NCI-H2171 treated with DMSO at 0.1 percent for 48 hours (cell line): ENCODE measurements around the gene ACP1.
"Not testable (repeated sequence)": the region's sequence is repeated elsewhere in the genome, so short reads cannot be mapped to it uniquely, and the experiment has no call there.

Source experiments
- DNase-seq: peaks from one replicate; lab custom pipeline; 2025; lab: John Stamatoyannopoulos, UW

ACP1 gene

DNA sequence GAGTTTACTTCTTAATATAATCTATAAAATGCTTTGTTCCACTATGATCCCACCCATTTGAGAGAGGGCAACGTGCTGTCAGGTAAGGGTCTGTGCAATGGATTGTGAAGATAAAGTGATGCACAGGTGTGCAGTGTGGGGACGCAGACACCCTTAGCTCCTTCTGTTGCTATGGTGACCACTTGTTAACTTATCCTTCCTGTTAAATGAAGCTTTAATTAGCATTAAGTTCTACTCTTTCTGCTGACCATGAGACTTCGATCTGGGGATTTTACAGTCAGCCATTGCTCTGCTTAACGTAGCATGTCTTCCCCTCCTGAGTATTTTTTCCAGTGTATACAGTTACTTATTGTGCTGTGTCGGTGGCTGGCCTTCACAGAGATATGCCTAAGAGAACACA, 46.2 kb downstream of the ACP1 start:
- no peak for DNase-seq

GRCh38 chr2:313991-314390, 49.2 kb downstream of the ACP1 start:
- DNase-seq, result no peak

GRCh38 chr2:314561-315336, 50.0 kb downstream of the ACP1 start:
- no peak for DNase-seq

- not testable (repeated sequence) for DNase-seq
Measured at GRCh38 chr2:315925-316324, 51.2 kb downstream of the ACP1 start.

- no peak for DNase-seq
Measured at GRCh38 chr2:316381-316780, 51.6 kb downstream of the ACP1 start.

DNA sequence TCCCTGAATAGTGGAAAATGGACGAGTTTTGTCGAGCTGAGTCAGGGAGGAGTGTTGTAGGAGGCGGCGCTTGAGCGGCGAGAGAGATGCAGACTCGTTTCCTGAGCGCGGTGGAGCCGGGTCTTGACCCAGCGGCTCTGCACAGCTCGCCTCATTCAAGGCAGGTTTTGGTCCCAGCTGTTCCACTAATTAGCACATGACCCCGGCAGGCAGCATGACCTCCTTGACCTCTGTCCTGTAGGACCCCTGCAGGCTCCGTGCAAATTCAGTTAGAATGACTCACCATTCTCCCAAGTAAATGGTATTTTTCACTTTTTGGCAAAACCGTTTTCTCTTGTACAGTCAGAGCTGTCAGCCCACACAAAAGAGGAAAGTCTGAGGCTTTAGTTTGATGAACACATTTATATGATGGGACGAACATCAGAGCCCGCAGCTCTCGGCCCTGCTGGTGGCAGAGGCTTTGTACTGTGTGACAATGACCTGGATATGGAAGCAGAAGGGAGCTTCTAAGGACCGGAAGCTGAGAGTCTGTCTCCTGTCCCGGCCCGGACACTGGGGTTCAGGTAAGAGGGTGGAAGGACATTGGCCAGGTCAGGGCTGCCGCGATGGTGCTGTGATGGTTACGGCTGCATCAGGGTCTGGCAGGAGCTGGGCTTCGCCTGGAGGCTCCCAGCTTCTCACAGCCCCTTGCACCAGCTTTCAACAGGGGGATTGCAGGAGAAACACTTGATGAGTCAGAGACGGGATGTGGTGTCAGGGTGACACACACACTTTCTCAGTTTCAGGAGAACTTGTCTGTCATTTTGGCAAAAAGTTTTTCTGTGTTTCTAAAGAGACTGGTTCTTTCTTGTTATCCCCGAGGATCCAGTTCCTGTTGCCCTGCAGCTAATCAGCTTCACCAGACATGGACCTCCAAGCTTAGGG, 53.0 kb downstream of the ACP1 start:
- no peak for DNase-seq

- no peak for DNase-seq
Measured at GRCh38 chr2:319059-319600, 54.4 kb downstream of the ACP1 start.

- DNase-seq, result no peak
Measured at GRCh38 chr2:320561-320960, 55.8 kb downstream of the ACP1 start.

- no peak for DNase-seq
Measured at GRCh38 chr2:322326-322725, 57.6 kb downstream of the ACP1 start.

GRCh38 chr2:323035-323434, 58.3 kb downstream of the ACP1 start:
- no peak for DNase-seq
